Heart left ventricle (tissue), 13 donors: Measurements from ENCODE around the gene CBY2.

Source experiments
- POLR2A ChIP-seq, 2 donors: fragments of 450-650 bp; IDR thresholded peaks; one replicate each; pipeline ENCODE4 v1.6.1; 2017; ENCODE audit warnings: antibody characterized with exemption in 2 of 2, mild to moderate bottlenecking in 2 of 2, moderate library complexity in 2 of 2
- TF ChIP-seq, protein P1 (sequence below), 12 donors: fragments of 200-600 bp; sonication (generic) in 4 of 12; IDR thresholded peaks; one replicate each; pipeline versions ENCODE4 v1.5.0 to v1.8.0; 2018 to 2022; ENCODE audit warnings: antibody characterized with exemption in 12 of 12, mild to moderate bottlenecking in 5 of 12
- donor health status: ischemic (EF 13 %, LVEDD 7.1; RV severe dilation, severe dysfunction).
- donor health status: DM: no; HTN: yes; CAD: no.
- donor health status: DM: no; HTN: no; CAD: no.
- donor health status: ischemic (EF 25% LVEDD 6.9; RV normal size, moderate dysfunction).
- donor health status: ischemic (EF 25% LVEDD 5.7; RV mildly dilated, moderate dysfunction).
- donor health status: ischemic (EF 35%, LVEDD 5.7; RV mildly dilated, moderate dysfunction).
- donor health status: nonischemic (EF 11% LVEDD 7.7; RV severe dilation, severe dysfunction).
- donor health status: DM: yes; HTN: yes; CAD: no.
- donor health status: PGD.
- donor health status: ischemic (EF 29% LVEDD 5.4; RV normal size, mild dysfunction).
- donor health status: nonischemic (EF 23%, LVEDD 6.1; RV moderate dilation, normal function).

DNA sequence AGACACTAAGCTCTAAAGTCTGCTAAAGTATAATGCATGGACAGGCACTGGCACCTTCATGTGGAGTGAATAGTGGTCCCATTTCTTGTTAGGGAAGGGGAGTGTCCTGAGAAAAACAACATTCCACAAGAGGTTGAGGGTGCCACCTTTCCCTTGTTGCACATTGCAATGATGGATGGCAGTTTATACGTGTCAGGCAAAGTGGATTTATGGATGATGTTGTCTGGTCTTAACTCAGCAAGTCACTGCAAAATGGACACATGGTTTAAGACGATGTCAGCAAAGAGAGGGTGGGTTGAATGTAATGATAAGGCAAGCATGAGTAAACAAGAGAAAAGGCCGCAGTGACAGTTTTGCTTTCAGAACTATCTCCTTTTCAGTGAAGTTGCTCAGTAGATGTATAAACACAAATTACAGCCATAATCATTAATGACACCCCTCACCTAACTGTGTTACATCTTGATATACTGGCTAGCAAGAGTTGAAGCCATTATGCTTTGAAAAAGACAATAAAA, 19.6 kb upstream of the CBY2 start:
- no peak for TF ChIP-seq POLR2A (IDR thresholded peaks at IDR 0.05)
- TF ChIP-seq, protein P1, sequence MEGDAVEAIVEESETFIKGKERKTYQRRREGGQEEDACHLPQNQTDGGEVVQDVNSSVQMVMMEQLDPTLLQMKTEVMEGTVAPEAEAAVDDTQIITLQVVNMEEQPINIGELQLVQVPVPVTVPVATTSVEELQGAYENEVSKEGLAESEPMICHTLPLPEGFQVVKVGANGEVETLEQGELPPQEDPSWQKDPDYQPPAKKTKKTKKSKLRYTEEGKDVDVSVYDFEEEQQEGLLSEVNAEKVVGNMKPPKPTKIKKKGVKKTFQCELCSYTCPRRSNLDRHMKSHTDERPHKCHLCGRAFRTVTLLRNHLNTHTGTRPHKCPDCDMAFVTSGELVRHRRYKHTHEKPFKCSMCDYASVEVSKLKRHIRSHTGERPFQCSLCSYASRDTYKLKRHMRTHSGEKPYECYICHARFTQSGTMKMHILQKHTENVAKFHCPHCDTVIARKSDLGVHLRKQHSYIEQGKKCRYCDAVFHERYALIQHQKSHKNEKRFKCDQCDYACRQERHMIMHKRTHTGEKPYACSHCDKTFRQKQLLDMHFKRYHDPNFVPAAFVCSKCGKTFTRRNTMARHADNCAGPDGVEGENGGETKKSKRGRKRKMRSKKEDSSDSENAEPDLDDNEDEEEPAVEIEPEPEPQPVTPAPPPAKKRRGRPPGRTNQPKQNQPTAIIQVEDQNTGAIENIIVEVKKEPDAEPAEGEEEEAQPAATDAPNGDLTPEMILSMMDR (IDR thresholded peaks at IDR 0.05) = no peak
